ENCODE measurements around the gene MED13L.

Gene MED13L

DNA sequence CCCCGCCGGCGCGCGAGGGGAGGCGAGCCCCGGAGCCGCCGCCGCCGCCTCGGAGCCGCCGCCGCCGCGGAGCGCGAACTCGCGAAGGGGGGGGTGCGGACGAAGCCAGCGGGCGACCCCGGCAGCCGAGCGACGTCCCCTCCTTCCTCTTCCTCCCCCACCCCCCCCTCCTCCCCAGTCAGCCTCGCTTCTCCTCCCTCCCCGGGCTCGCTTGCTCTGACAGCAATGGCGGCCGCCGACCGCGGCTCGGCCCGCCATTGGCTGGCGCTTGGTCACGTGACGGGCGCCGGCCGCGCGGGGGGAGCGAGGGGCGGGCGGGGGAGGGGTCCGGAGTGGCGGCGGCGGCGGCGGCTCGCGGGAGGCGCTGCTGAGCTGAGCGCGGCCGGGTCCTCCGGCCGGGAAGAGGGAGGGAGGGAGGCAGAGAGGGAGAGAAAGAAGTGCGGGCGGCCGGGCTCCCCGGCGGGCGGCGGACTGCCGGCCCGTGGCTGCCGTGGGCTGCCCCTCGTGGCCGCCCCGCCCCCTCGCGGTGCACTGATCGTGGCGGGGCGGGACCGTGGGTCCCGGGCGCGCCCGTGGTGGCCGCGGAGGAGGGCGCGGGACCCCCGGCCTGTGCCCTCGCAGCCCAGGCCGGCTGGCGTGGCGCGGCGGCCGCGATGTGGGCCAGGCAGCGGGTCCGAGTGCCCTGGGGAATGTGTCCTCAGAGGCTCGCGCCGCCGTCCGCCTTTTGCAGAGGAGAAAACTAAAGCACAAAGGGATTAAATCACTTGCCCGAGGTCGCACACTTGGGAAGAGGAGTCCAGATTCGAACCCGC, at the start of gene MED13L:
MED13L (minus strand) TSS at position 227 of the 812 bp plus-strand sequence. CDS start 562 bp downstream, outside the sequence.
- DNase-seq = peak; percentile 65

DNA sequence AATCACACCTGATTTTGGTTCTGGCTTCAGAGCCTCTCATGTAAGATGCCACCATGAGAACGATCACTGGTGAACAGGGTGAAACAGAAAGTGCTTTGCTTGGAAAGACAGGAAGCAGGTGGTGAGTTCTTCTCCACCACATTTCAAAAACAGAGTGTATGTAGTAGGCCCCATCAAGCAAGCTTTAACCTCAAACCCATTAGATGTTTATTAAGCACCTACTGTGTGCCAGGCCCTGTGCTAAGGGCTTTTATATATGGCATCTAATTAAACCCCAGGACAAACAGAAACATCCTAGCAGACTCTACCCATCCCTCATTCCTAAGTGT, 47.8 kb upstream of the MED13L start:
- no peak for DNase-seq

DNA sequence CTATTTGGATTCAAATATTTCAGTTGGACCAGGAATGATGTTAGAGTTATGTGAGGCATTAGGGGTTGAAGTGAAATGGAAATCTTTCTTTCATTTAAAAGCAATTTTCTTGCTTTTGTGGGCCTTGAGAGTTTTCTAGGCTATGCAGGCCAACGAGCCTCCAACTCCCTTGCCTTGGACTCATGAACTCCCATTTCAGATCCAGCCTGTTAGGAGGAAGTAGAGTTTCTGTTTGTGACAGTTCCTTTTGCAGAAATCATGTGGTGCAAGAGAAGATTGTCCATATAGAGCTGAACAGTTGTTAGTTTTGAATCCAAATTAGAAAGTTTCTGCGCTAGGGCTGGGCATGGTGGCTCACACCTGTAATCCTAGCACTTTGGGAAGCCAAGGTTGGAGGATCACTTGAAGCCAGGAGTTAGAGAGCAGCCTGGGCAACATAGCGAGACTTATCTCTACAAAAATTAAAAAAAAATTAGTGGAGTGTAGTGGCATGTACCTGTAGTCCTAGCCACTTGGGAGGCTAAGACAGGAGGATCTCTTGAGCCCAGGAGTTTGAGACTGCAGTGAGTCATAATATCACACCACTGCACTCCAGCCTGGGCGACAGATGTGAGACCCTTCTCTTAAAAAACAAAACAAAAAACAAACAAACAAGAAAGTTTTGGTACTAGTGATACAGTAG, 47.3 kb upstream of the MED13L start:
- DNase-seq = no peak

DNA sequence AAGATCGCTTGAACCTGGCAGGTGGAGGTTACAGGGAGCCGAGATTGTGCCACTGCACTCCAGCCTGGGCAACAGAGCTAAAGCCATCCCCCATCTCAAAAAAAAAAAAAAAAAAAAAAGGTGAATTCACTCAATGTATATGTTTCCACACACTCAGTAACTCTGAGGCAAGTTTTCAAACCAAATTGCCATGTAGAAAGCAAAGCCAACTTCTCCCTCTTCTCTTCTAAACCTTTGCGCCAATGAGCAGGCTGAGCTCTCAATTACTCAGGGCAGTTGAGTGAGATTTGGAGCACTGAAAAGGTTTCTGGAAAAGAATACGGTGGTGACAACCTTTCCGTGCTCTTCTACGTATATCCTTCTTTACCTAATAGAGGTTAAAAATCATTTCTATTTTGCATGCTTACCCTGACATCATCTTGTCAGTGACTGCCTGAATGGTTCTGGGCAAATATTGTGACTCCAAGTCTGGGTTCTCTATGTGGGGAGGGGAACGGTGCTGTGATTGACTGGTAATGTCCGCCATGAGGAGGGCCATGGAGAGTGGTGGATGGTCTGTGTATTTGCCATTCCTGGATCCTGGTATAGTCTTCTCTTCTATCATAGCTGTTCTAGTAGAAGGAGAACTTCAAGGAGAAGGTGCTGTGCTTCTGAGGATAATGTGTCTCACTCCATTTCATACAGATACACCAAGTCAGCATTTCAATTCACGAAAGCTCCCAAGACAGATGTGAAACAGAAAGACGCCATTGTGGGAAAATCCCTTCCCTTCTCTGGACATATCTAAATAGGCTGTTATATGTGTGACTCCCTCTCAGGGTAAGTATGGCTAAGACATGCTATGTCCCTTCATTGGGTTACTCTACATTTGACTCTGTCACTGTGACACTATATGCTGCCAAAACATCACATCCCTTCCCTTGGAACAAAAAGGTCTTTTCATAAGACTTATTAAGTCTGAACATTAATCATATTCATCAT, 46.2 kb upstream of the MED13L start:
- DNase-seq = no peak

DNA sequence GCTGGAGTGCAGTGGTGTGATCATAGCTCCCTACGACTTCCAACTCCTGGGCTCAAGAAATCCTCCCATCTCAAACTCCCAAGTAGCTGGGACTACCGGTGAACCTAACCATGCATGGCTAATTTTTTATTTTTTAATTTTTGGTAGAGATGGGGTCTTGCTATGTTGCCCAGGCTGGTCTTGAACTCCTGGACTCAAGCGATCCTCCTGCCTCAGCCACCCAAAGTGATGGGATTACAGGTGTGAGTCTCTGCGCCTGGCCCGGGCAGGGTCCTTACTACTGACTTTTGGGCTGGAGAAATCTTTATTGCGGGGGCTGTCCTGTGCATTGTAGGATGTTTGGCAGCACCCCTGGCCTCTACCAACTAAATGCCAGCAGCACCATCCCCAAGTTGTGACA, 44.4 kb upstream of the MED13L start:
- no peak for DNase-seq

DNA sequence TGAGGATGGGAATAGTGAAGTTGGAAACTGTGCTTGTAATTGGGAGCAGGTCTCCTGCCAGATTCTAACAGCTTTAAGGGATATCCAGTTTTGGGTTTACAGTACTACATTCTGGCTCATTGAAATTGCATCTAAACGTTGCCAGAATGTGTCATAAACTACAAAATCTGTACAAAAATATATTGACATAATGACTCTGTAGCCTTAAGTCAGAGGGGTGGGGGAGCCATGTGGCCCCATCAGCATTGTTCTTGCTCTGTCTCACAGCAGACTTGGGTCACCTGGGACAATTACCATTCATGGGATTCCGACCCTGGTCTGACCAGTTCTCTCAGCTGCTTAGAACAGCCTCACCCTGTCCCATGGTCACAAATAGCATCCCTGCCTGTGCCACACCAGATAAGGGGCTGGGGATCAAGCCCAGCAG, 43.3 kb upstream of the MED13L start:
- DNase-seq = no peak

DNA sequence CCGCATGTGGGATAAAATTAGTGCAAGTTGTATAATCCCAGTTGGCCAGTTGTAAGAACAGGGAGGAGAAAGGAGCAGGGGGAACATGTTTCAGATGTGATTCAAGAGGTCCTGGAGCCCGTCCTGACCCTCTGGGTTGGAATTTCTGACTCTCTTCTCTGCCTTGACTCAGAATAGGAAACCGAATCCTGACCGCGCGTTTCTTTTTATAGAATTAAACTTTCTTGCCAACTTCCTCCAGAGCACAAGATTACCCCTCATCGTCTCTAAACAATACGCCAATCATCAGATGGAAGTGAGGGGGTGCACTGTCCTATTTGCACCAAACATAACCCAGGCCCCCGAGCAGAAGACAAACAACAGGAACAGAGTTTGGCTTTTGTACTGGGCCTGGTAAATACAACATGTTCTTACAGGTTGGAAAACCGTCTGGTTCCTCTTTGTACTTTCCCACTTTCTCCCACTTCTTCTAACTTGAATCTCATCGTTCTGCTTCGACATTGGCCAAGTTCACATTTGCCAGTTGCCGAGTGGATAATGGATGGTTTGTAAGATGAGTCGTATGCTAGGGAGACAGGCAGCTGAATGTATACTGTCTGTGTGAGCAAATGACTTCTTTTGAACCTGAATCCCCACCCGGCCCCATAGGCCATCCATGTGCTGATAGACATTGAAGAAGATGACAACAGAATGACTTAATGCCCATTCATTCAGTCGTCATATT, 42.6 kb upstream of the MED13L start:
- DNase-seq = peak; percentile 32

DNA sequence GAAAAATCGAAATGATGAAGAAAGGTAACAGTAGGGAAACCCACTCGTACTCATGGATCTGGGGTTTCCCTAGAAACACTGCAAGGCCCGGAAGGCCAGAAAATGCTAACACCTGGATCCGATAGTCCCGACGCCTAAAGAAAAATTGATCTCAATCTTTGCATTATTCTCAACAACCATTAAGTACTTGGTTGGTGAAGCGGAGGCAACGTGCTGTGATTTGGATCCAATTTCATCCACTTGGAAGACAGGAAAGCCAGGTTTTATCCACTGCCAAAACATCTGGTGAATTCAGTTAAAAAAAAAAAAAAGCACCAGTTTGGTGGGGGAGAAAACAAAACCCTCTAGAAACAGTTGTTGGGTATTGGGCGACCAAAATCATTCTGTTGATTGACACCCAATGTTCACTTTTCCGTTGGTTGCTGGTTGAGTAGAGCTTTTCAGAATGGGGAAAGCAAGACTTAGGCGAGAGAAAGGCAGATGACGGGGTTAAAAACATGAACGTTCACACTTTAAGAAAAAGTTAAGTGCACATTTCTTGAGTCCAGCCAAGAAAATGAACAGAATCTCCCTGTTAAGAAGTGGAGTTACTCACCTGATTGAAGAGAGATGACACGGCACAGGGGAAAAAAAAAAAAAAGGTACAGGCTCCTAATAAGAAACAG, 41.9 kb upstream of the MED13L start:
- no peak for DNase-seq

DNA sequence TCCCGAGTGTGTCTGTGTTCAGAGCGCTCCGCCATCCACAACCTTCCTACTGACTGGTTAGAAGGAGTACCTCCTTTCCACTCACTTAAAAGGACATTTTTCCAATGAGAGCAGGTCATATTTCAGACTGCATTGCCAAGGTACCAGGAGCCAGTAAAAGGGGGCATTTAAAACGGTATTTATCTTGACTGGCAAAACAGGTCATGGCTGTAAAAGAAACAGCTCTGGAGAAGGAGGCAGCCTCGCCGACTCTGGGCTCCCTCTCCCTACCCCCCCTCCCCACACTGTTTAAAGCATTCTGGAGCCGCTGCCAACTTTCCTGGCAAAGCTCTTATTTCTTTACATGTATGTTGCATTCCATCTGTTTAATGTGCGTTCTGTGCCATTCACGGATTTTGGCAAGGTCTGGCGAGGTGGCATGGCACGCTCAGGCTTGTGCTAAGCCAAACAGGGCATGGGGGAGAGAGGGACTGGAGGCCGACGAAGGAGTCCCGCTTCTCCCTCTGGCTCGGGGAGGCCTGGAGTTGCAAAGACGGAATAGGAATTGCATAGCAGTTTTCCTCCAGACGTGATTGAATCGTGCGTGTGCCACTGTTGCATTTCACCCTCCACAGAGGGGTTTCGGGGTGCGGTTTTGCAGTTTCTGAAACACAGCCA, 41.2 kb upstream of the MED13L start:
- DNase-seq = no peak

DNA sequence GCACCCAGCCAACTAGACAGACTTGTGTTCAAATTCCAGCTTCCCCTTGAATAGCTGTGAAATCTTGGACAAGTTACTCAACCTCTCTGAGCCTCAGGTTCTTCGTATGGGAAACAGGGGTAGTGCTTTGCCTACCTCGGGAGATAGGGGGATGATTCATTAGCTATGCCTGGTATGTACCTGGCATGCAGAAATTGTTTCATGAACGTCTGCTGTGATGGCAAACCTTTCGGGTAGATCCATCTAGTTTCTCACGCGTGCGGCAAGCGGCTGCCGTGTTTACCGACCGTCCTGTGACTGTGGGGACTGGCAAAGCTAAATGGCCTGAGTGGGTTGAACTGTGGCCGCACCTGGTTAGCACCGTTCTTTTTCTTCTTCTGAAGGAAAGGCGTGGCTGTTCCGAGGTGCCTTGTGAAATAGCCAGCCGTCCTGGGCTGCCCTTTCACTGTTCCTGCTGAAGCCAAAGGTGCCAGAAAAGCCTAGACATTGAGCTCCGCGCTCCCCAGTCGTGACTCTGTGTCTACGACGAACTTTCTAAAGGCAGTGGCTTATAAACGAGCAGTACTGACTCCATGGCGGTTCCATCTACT, 40.6 kb upstream of the MED13L start:
- no peak for DNase-seq

DNA sequence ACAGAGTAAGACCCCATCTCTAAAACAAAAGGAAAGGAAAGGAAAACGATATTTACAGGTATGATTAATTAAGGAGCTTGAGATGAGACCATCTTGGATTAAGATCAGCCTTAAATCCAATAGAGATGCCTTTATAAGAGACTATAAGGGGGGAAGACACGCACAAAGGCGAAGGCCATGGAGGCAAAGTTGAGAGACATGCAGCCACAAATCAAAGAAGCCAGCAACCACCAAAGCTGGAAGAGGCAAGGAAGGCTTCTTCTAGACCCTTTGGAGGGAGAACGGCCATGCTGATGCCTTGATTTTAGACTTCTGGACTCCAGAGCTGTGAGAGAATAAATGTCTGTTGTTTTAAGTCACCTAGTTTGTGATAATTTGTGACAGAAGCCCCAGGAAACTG, 39.6 kb upstream of the MED13L start:
- no peak for DNase-seq

DNA sequence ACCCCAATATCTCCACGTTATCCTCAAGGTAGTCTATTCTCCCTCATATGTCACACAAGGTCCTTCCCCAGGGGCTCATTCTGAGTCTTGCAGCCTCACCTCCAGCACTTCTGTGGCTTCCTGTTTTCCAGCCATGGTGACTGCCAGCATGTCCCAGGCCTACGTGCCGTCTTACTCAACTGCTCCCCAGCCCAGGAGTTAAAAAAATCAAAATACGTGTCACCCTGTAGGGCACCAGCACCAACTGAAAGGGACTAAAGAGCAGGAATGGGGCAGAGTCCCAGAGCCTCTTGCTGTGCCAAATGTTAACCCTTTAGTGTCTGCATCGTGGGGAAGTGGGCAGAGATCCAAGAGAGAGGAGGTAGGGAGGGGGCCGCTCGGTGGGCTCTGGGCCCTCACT, 37.0 kb upstream of the MED13L start:
- no peak for DNase-seq

DNA sequence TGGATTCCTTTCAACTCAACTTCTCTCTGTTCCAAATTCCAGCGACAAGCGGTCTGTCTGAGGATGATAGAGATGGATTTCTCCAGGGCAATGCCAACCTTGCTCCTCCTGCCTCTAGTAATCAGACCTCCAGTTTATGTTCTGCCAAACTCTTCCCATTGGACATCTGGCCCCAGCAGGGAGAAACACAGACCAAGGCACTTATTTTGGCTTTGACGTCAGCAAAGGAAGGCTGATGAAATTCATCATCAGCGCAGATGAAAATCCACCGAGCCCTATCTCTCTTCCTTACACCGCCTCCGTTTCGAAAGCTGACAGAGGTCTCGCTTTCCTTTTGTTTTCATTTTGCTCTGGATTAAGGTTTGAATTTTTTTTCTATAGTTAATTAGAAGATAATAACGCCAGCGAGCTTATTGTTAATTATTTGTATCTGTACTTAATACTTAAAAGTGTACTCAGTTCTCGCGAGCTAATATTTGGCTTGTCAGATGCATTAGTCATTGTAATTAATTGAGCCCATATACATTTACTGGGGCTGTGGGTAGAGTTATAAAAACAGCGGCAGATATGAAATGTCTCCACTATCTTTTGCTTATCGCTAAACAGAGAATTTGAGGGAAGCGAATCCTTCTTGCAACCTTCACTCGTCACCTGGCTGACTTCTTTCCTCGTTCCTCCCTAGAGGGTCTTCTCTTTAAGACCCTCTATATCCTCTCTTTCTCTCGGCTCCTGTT, 35.9 kb upstream of the MED13L start:
- DNase-seq = no peak

DNA sequence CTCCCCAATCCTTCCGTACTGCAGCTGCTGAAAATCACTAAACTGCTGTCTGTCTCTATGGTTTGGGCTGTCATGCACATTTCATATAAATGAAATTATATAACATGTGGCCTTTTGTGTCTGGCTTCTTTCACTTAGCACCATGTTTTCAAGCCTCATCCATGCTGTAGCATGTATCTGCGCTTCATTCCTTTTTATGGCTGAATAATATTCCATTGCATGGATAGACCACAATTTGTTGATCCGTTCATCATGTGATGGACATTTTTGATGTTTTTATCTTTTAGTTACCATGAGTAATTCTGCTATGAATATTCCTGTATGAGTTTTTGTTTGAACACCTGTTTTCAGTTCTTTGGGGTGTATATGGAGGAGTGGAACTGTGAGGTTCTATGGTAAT, 32.6 kb upstream of the MED13L start:
- DNase-seq = no peak

DNA sequence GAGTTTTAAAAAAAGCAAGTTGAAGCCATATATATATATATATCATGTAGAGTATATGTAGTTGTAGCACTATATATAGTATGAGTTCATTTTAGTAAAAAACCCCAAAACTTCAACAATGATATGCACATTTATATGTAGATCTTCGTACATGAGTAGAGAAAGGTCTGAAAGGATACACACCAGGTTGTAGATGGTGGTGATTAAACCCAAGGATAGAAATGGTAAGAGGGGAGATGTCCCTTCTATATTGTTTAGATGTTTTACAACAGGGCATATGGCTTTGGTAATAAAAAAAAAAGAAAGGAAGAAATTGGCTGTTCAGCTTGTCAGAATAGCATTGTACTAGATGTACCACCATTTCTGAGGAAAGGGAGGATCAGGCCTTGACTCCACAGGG, 31.9 kb upstream of the MED13L start:
- DNase-seq = no peak

DNA sequence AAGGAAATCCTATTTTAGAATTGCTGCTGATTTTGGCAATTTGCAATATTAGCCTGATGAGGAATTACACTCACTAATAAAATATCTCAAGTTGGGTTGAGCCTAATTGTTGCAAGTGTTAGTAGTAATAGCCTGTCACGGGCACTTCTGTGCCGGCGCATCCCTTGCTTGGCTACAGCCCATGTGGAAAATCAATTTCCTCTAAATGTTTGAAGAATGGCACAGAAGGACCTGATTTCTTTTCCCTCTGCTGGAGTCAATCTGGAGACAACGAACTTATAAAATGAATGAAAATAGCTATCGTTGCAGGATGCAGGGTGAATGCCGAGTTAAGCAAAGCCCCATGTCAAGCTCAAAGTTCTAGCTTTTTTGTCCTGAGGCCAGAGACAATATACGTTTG, 31.2 kb upstream of the MED13L start:
- DNase-seq = no peak

DNA sequence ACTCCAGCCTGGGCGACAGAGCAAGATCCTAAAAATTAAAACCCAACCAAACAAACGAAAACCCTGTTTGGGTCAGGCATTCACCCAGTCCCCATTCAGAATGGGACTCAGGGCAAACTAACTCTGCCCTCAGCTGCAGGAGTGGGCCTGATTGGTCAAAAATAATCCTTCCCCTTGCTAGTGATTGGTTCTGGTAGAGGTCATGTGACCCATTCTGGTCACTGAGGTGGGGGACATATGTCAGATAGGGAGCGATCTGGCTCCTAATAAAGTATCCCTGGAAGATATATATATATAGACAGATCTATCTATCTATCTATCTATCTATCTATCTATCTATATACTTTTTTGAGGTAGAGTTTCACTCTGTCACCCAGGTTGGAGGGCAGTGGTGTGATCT, 29.5 kb upstream of the MED13L start:
- DNase-seq = no peak

DNA sequence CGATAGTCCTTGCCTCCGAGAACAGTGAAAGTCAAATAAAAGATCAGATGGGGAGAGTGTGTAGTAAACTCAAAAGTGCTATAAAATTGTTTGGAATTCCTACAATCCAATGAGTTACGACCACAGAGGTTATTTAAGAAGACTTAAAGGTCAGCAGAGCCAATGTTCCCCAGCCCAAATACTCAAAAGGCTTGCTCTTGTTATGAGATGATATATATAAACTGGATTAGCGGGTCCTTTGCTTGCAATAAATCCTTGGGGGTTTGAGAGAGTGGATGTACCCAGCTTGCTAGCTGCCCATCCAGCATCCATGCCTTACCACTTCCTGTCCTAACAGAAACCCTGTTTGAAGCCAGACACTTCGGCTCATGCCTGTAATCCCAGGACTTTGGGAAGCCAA, 29.0 kb upstream of the MED13L start:
- no peak for DNase-seq

DNA sequence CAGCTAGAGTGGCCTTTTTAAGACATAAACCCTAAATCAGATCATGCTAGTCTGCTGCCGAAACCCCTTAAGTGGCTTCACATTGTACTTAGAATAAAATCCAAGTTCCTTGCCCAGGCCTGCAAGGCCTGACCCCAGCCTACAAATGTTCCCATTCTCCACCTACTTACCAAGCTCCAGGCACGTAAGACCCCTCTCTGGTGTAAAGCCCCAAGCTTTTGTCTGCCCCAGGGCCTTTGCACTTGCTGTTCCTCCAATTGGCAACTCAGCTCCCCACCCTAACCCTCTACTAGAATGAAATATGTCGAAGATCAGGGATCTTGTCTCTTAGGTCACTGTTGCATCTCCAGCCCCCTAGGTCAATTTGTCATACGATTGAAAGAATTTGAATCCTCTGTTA, 27.1 kb upstream of the MED13L start:
- DNase-seq = no peak

DNA sequence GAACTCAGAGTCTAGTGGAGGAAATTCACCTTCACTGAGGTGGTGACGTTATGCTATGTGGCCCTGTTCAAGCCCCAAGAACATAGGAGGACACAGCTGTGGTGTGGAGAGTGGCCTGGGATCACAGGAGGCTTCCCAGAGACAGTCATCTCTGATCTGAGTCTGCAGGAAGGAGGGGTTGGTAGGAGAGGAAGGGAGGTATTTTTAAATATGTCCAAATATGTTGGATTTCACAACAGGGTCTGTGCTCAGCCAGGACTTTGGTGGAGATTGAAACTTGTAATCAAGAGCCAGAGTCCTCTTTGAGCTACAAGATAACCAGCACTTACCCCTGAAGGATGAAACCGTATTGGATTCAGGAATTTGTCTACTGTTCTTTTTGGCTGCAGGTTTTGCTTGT, 26.4 kb upstream of the MED13L start:
- DNase-seq = no peak

DNA sequence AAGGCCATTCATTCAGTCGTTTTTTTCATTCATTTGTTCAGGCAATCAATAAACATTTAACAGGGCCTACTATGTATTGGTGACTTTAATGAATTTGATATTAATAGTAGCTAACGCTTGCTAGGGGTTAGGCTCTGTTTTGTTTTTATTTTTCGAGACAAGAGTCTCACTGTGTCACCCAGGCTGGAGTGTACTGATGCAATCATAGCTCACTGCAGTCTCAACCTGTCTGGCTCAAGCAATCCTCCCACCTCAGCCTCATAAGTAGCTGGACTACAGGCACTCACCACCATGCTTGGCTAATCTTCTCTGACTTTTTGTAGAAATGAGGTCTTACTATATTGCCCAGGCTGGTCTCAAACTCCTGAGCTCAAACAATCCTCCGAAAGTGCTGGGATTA, 25.6 kb upstream of the MED13L start:
- DNase-seq = no peak
